ENCODE results near the gene GSK3B. TPM values are rescaled to one million over a fixed set of nuclear protein-coding genes. Genes with fewer than 3 reads are reported as not detected.

GSK3B gene
- polyA plus RNA-seq, 1 donor (not counting 4 experiments of a cell fraction or from before 2014, with no cell fraction given): 73.3 TPM

- Histone ChIP-seq H3K79me2 (ENCODE audit: control insufficient read depth, insufficient read depth, low read length) (peaks cover 14% of the 10 kb centered on the region), H4K20me1 (ENCODE audit: control insufficient read depth, extremely low read depth, insufficient read depth, low read length) (no peaks in the 10 kb centered on the region), H3K36me3 (ENCODE audit: control insufficient read depth in 2 of 2, extremely low read depth in 1 of 2, insufficient read depth in 2 of 2, low read length in 2 of 2) (peaks cover 6 to 12% of the 10 kb centered on the region in 2 experiments), H3K4me2 (ENCODE audit: control insufficient read depth, extremely low read depth, insufficient read depth, low read depth, low read length) (no peak overlapping the region), H3K9ac (ENCODE audit: control insufficient read depth, extremely low read depth, insufficient read depth, low read length) (no peak overlapping the region), H2AFZ (ENCODE audit: control insufficient read depth, low read length) (no peak overlapping the region), H3K27ac (ENCODE audit: control insufficient read depth, insufficient read depth, low read length) (no peak overlapping the region), H3K9me3 (ENCODE audit: control insufficient read depth, low read depth, low read length) (no peaks in the 10 kb centered on the region), H3K27me3 (ENCODE audit: control insufficient read depth, extremely low read depth, insufficient read depth, low read length) (no peaks in the 10 kb centered on the region), H3K4me1 (ENCODE audit: control insufficient read depth, extremely low read depth, insufficient read depth, low read length) (no peaks in the 10 kb centered on the region), H3K9me1 (ENCODE audit: control insufficient read depth, extremely low read depth, insufficient read depth, low read length) (no peaks in the 10 kb centered on the region), H3K4me3 (ENCODE audit: control insufficient read depth in 2 of 3, extremely low read depth in 1 of 3, insufficient read depth in 2 of 3, low read depth in 1 of 3, low read length in 3 of 3) (no peak overlapping the region)
- dilution Hi-C loops (cut with MboI; ENCODE audit: extremely low pct_ligation_motif_present, low sequenced_read_pairs): no loop called here
- TF ChIP-seq CTCF (optimal IDR thresholded peaks at IDR 0.05 in 1 of 3, IDR thresholded peaks at IDR 0.05 in 1 of 3, conservative IDR thresholded peaks at IDR 0.05 in 1 of 3; ENCODE audit: extremely low read depth in 1 of 3, insufficient read depth in 2 of 3, low read length in 3 of 3) (no peak), EZH2 (IDR thresholded peaks at IDR 0.05; ENCODE audit: low read length) (no peak)
- FAIRE-seq (no peak), DNase-seq (ENCODE audit: low read depth, low spot score) (no peak)
These were observed 200.1 kb downstream of the GSK3B start for GRCh38 chr3:119894195-119894594.

- Histone ChIP-seq H3K9me3 (ENCODE audit: control insufficient read depth, low read depth, low read length) (no peaks in the 10 kb centered on the region), H3K4me1 (ENCODE audit: control insufficient read depth, extremely low read depth, insufficient read depth, low read length) (no peaks in the 10 kb centered on the region), H3K27me3 (ENCODE audit: control insufficient read depth, extremely low read depth, insufficient read depth, low read length) (no peaks in the 10 kb centered on the region), H3K27ac (ENCODE audit: control insufficient read depth, insufficient read depth, low read length) (no peak overlapping the region), H4K20me1 (ENCODE audit: control insufficient read depth, extremely low read depth, insufficient read depth, low read length) (no peaks in the 10 kb centered on the region), H3K4me2 (ENCODE audit: control insufficient read depth, extremely low read depth, insufficient read depth, low read depth, low read length) (no peak overlapping the region), H3K9me1 (ENCODE audit: control insufficient read depth, extremely low read depth, insufficient read depth, low read length) (no peaks in the 10 kb centered on the region), H2AFZ (ENCODE audit: control insufficient read depth, low read length) (no peak overlapping the region), H3K79me2 (ENCODE audit: control insufficient read depth, insufficient read depth, low read length) (peaks cover 16% of the 10 kb centered on the region), H3K9ac (ENCODE audit: control insufficient read depth, extremely low read depth, insufficient read depth, low read length) (no peak overlapping the region), H3K36me3 (ENCODE audit: control insufficient read depth in 2 of 2, extremely low read depth in 1 of 2, insufficient read depth in 2 of 2, low read length in 2 of 2) (peaks cover 7 to 12% of the 10 kb centered on the region in 2 experiments), H3K4me3 (ENCODE audit: control insufficient read depth in 2 of 3, extremely low read depth in 1 of 3, insufficient read depth in 2 of 3, low read depth in 1 of 3, low read length in 3 of 3) (no peak overlapping the region)
- dilution Hi-C loops (cut with MboI; ENCODE audit: extremely low pct_ligation_motif_present, low sequenced_read_pairs): no loop called here
- DNase-seq (ENCODE audit: low read depth, low spot score): no peak
- TF ChIP-seq CTCF (optimal IDR thresholded peaks at IDR 0.05 in 1 of 3, IDR thresholded peaks at IDR 0.05 in 1 of 3, conservative IDR thresholded peaks at IDR 0.05 in 1 of 3; ENCODE audit: extremely low read depth in 1 of 3, insufficient read depth in 2 of 3, low read length in 3 of 3) (no peak), EZH2 (IDR thresholded peaks at IDR 0.05; ENCODE audit: low read length) (no peak)
- FAIRE-seq: no peak
These were observed 200.5 kb downstream of the GSK3B start for GRCh38 chr3:119893769-119894168.
